Measurements from ENCODE around the gene FNDC10. TPM values are rescaled to one million over a fixed set of nuclear protein-coding genes. Genes with fewer than 3 reads are reported as not detected.

FNDC10 gene
- total RNA-seq, 1 experiment from 2014 or later = not detected

GRCh38 chr1:1554550-1554925 is 45.4 kb downstream of the FNDC10 start:
- Histone ChIP-seq H3K9me2 (replicated peaks; ENCODE audit: insufficient read depth, low read length) (no peaks in the 10 kb centered on the region), H3K36me3 (ENCODE audit: insufficient read depth, low read length) (no peaks in the 10 kb centered on the region), H3K27me3 (ENCODE audit: low read length) (no peaks in the 10 kb centered on the region), H4K20me1 (ENCODE audit: insufficient read depth, low read depth, low read length) (peaks cover 3% of the 10 kb centered on the region; the same call in 1 of the 2 replicates), H3K9ac (ENCODE audit: low read length) (no peak overlapping the region), H3K27ac (ENCODE audit: low read length) (no peak overlapping the region), H3K79me2 (ENCODE audit: low read length) (peaks cover 10% of the 10 kb centered on the region; the same call in 1 of the 2 replicates), H3K4me3 (ENCODE audit: low read length) (no peak overlapping the region), H3K9me3 (ENCODE audit: low read length) (no peaks in the 10 kb centered on the region), H3K4me1 (ENCODE audit: low read length) (no peaks in the 10 kb centered on the region; the same call in 1 of the 2 replicates), H2AFZ (ENCODE audit: low read length) (no peak overlapping the region), H3K4me2 (ENCODE audit: low read depth, low read length, poor library complexity, severe bottlenecking) (no peak overlapping the region)
- no peak for DNase-seq

DNA sequence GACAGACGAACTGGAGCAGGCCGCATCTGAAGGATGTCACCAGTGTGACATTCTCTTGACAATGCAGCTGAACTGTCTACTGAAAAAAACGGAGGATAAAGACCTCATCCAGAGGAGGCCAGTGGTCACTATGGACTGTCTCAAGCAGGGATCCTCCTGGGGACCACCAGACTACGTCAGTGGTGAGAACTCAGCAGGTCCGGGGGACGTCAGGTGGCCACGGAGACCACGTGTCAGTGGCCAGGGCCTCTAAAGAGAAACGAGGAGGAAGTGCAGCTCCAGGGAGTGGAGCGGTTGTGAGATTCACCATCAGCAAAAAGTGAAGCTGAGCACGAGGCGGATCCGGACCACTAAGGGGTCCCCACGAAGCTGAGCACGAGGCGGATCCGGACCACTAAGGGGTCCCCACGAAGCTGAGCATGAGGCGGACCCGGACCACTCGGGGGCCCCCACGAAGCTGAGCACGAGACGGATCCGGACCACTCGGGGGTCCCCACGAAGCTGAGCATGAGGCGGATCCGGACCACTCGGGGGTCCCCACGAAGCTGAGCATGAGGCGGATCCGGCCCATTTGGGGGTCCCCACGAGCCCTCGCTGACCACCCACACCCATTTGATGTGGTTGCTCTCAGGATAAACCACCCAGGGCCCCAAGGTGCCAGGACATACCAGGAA is 46.0 kb downstream of the FNDC10 start:
- Histone ChIP-seq H4K20me1 (ENCODE audit: insufficient read depth, low read depth, low read length) (peaks cover 3% of the 10 kb centered on the region; the same call in 1 of the 2 replicates), H3K36me3 (ENCODE audit: insufficient read depth, low read length) (no peaks in the 10 kb centered on the region), H3K9me3 (ENCODE audit: low read length) (no peaks in the 10 kb centered on the region), H3K9ac (ENCODE audit: low read length) (no peak overlapping the region), H3K9me2 (replicated peaks; ENCODE audit: insufficient read depth, low read length) (no peaks in the 10 kb centered on the region), H3K27ac (ENCODE audit: low read length) (no peak overlapping the region), H3K27me3 (ENCODE audit: low read length) (no peaks in the 10 kb centered on the region), H3K4me1 (ENCODE audit: low read length) (no peaks in the 10 kb centered on the region; the same call in 1 of the 2 replicates), H3K4me3 (ENCODE audit: low read length) (no peak overlapping the region), H3K4me2 (ENCODE audit: low read depth, low read length, poor library complexity, severe bottlenecking) (no peak overlapping the region), H2AFZ (ENCODE audit: low read length) (no peak overlapping the region), H3K79me2 (ENCODE audit: low read length) (peaks cover 10% of the 10 kb centered on the region; the same call in 1 of the 2 replicates)
- no peak for DNase-seq

- H3K9ac ChIP-seq (ENCODE audit: low read length) = no peak overlapping the region
- no peaks in the 10 kb centered on the region for H3K27me3 ChIP-seq (ENCODE audit: low read length)
- H2AFZ ChIP-seq (ENCODE audit: low read length) = no peak overlapping the region
- H3K79me2 ChIP-seq (ENCODE audit: low read length) = peaks cover 5% of the 10 kb centered on the region; the same call in 1 of the 2 replicates
- no peaks in the 10 kb centered on the region for H3K9me2 ChIP-seq (replicated peaks; ENCODE audit: insufficient read depth, low read length)
- DNase-seq = no peak
- H3K36me3 ChIP-seq (ENCODE audit: insufficient read depth, low read length) = no peaks in the 10 kb centered on the region
- H3K9me3 ChIP-seq (ENCODE audit: low read length) = no peaks in the 10 kb centered on the region
- H3K4me3 ChIP-seq (ENCODE audit: low read length) = no peak overlapping the region
- H4K20me1 ChIP-seq (ENCODE audit: insufficient read depth, low read depth, low read length) = peaks cover 3% of the 10 kb centered on the region; the same call in 1 of the 2 replicates
- H3K27ac ChIP-seq (ENCODE audit: low read length) = no peak overlapping the region
- no peaks in the 10 kb centered on the region for H3K4me1 ChIP-seq (ENCODE audit: low read length)
- H3K4me2 ChIP-seq (ENCODE audit: low read depth, low read length, poor library complexity, severe bottlenecking) = no peak overlapping the region
Observed at GRCh38 chr1:1552263-1552639, 47.7 kb downstream of the FNDC10 start.

GRCh38 chr1:1551524-1552262 is 48.2 kb downstream of the FNDC10 start:
- Histone ChIP-seq H3K27me3 (ENCODE audit: low read length) (no peaks in the 10 kb centered on the region), H3K27ac (ENCODE audit: low read length) (no peak overlapping the region), H4K20me1 (ENCODE audit: insufficient read depth, low read depth, low read length) (peaks cover 3% of the 10 kb centered on the region; the same call in 1 of the 2 replicates), H2AFZ (ENCODE audit: low read length) (no peak overlapping the region), H3K9me3 (ENCODE audit: low read length) (no peaks in the 10 kb centered on the region), H3K79me2 (ENCODE audit: low read length) (peaks cover 5% of the 10 kb centered on the region; the same call in 1 of the 2 replicates), H3K36me3 (ENCODE audit: insufficient read depth, low read length) (no peaks in the 10 kb centered on the region), H3K4me1 (ENCODE audit: low read length) (no peaks in the 10 kb centered on the region), H3K9me2 (replicated peaks; ENCODE audit: insufficient read depth, low read length) (no peaks in the 10 kb centered on the region), H3K4me3 (ENCODE audit: low read length) (no peak overlapping the region), H3K9ac (ENCODE audit: low read length) (no peak overlapping the region), H3K4me2 (ENCODE audit: low read depth, low read length, poor library complexity, severe bottlenecking) (no peak overlapping the region)
- DNase-seq = no peak

- Histone ChIP-seq H3K9me2 (replicated peaks; ENCODE audit: insufficient read depth, low read length) (no peaks in the 10 kb centered on the region), H2AFZ (ENCODE audit: low read length) (no peak overlapping the region), H3K9ac (ENCODE audit: low read length) (no peak overlapping the region), H3K4me3 (ENCODE audit: low read length) (no peak overlapping the region), H3K4me2 (ENCODE audit: low read depth, low read length, poor library complexity, severe bottlenecking) (no peak overlapping the region), H3K27me3 (ENCODE audit: low read length) (no peaks in the 10 kb centered on the region), H4K20me1 (ENCODE audit: insufficient read depth, low read depth, low read length) (peaks cover 3% of the 10 kb centered on the region; the same call in 1 of the 2 replicates), H3K4me1 (ENCODE audit: low read length) (no peaks in the 10 kb centered on the region), H3K27ac (ENCODE audit: low read length) (no peak overlapping the region), H3K79me2 (ENCODE audit: low read length) (peaks cover 5% of the 10 kb centered on the region; the same call in 1 of the 2 replicates), H3K9me3 (ENCODE audit: low read length) (no peaks in the 10 kb centered on the region), H3K36me3 (ENCODE audit: insufficient read depth, low read length) (no peaks in the 10 kb centered on the region)
- DNase-seq = peak; percentile 60
Observed at GRCh38 chr1:1550591-1551432, 49.1 kb downstream of the FNDC10 start.

DNA sequence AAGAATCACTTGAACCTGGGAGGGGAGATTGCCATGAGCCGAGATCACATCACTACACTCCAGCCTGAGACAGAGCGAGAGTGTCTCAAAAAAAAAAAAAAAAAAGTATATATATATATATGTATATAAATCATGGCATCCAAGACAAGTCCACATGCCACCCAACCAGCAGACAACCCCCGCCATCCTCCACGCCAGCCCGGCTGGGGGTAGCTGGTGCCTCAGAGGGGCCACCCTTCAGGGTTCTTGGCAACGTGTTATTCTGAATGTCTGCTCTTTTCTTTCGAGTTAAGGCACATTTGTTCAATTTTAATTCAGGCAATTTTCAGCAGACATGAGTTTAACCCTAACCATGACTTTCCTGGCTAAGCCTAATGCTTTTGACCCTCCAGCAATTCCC is 49.8 kb downstream of the FNDC10 start:
- DNase-seq = no peak

DNA sequence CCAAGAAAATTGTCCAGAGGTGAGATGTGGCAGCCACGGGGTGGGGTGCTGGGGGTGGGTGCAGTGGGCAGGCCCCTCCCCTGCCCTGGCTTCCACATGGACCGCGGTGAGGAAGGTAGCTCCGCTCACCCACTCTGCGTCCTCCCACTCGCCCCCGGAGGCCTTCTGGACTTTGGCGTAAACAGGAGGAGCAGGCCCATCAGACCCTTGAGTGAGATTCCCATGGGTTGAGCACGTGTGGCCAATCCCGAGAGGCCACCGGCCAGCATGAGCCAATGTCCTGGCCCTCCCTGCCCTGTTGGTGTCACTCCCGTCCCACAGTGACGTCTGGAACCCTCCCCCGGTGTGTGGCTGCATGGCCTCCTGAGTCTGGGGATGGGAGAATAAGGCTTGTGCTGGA is 51.3 kb downstream of the FNDC10 start:
- Histone ChIP-seq H3K9me2 (replicated peaks; ENCODE audit: insufficient read depth, low read length) (no peaks in the 10 kb centered on the region), H3K27ac (ENCODE audit: low read length) (no peak overlapping the region), H3K4me3 (ENCODE audit: low read length) (no peak overlapping the region), H3K4me2 (ENCODE audit: low read depth, low read length, poor library complexity, severe bottlenecking) (no peak overlapping the region), H3K36me3 (ENCODE audit: insufficient read depth, low read length) (no peaks in the 10 kb centered on the region), H3K4me1 (ENCODE audit: low read length) (no peaks in the 10 kb centered on the region), H3K9me3 (ENCODE audit: low read length) (no peaks in the 10 kb centered on the region), H4K20me1 (ENCODE audit: insufficient read depth, low read depth, low read length) (peaks cover 3% of the 10 kb centered on the region; the same call in 1 of the 2 replicates), H3K79me2 (ENCODE audit: low read length) (peaks cover 5% of the 10 kb centered on the region; the same call in 1 of the 2 replicates), H3K9ac (ENCODE audit: low read length) (no peak overlapping the region), H2AFZ (ENCODE audit: low read length) (no peak overlapping the region), H3K27me3 (ENCODE audit: low read length) (no peaks in the 10 kb centered on the region)
- DNase-seq = no peak

More for the DNA sequence above, 49.8 kb downstream of the FNDC10 start:
- Histone ChIP-seq H3K4me3 (ENCODE audit: low read length) (no peak overlapping the region), H3K9ac (ENCODE audit: low read length) (no peak overlapping the region), H3K4me1 (ENCODE audit: low read length) (no peaks in the 10 kb centered on the region), H4K20me1 (ENCODE audit: insufficient read depth, low read depth, low read length) (peaks cover 3% of the 10 kb centered on the region; the same call in 1 of the 2 replicates), H3K36me3 (ENCODE audit: insufficient read depth, low read length) (no peaks in the 10 kb centered on the region), H3K9me2 (replicated peaks; ENCODE audit: insufficient read depth, low read length) (no peaks in the 10 kb centered on the region), H3K27ac (ENCODE audit: low read length) (no peak overlapping the region), H3K79me2 (ENCODE audit: low read length) (peaks cover 5% of the 10 kb centered on the region; the same call in 1 of the 2 replicates), H3K9me3 (ENCODE audit: low read length) (no peaks in the 10 kb centered on the region), H3K27me3 (ENCODE audit: low read length) (no peaks in the 10 kb centered on the region), H2AFZ (ENCODE audit: low read length) (no peak overlapping the region), H3K4me2 (ENCODE audit: low read depth, low read length, poor library complexity, severe bottlenecking) (no peak overlapping the region)
